Right ventricle myocardium superior (tissue), 1 donor: Measurements from ENCODE around the gene ZDHHC9. TPM values are rescaled to one million over a fixed set of nuclear protein-coding genes. Genes with fewer than 3 reads are reported as not detected.

ENCODE experiments used
- ATAC-seq: fragments of 200-7000 bp; cut with Tn5 transposase; one replicate; pipeline ENCODE4 v1.9.1; 2020; ENCODE audit warnings: mild to moderate bottlenecking; ENCODE audit not compliant: poor library complexity
- DNase-seq: peaks from one replicate; pipeline ENCODE4 v3.0.0-alpha.2; 2020
- intact Hi-C: fragments of 100-400 bp; cut with DNase I; formaldehyde crosslinking; loops from one replicate; pipeline ENCODE4 v1.11.2; 2022
- total RNA-seq: library from RNA; stranded (reverse); fragmentation: NEBNext Ultra II Directional; extraction: Animal tissue kit (Norgen Biotek cat#: 25700); gene quantifications from one replicate; pipeline ENCODE4 v1.2.1, GENCODE V29; 2021
- donor health status: DM: no; HTN: yes; CAD: no; lungs with severe emphysema.

ZDHHC9 gene
- total RNA-seq, 1 donor from 2014 or later: 17.3 TPM

DNA sequence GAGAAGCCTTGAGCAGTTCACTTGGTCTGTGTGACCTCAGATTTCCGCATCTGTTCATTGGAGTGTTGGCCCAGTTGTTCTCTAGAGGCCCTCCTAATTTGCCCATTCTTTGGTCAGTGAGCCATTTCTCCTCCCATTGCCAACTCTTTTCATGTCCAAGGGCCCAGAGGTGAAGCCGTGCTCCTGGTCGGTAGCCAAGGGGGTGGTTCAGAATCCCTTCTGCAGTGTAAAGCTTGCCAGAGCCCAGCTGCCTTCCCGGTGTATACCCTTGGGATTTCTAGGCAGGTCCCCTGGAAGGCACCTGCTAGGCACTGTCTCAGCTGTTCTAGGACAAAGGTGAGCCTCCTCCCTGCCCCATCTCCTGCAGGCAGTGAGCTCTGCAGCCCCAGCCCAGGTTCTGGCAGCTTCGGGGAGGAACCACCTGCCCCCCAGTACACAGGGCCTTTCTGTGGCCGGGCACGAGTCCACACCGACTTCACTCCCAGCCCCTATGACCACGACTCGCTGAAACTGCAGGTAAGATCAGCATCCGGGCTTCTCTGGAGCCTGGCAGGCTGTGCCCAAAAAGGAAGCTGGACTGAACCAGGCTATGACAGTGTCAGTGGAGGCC lies 51.6 kb downstream of the ZDHHC9 start:
- ATAC-seq (no peak), DNase-seq (no peak)
- intact Hi-C loops: no loop called here

DNA sequence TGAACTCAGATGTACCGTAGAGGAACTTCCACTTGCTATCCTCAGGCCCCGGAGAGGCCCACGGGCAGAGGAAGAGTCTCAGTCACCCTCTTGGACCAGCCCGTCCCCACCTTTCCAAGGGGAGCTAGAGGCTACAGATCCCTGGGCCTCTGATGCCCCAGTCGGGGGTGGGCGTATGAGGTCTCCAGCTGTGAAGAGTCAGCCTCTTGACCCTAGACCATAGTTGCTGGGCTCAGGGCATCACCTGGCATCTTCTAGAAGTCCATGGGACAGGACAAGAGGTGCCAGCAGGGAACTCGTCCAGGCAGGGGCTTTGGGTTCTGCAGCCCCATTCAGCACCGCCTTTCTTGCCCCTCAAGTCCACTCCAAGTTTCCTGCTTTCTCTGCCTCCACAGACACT lies 52.4 kb downstream of the ZDHHC9 start:
- intact Hi-C loops: no loop called here
- DNase-seq: no peak
- ATAC-seq: no peak

DNA sequence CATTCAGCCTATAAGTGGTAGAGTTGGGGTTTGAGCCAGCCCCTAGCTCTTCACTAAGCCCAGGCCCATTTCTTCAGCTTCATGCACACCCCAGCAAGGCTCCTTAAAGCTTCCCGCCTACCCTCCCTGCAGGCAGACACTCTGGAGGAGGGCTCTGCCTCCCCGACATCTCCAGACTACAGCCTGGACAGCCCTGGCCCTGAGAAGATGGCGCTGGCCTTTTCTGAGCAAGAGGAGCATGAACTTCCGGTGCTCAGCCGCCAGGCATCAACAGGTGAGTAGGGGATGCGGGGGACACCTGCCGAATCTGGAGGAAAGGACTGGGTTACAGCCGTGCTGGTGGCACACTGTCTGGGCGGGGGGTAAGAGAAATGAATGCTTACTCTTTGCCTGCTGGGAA lies 52.9 kb downstream of the ZDHHC9 start:
- intact Hi-C loops: no loop called here
- DNase-seq (no peak), ATAC-seq (no peak)

DNA sequence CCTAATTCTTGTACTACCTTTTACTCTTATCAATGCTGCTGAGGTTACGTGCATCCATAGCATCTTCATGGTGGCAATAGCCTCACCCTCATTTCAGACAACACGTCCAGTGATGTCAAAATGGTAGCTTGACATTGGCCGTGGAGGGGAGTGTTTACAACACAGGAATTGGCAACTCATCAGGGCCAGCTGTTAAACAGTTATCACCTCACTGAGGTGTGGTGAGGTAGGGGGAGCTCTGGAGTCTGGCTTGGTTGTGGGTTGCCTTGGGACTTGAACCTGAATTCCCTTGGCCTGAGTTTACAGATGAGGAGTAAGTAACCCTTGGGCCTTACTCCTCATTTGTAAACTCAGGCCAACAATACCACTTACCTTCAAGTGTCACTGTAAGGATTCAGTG lies 53.5 kb downstream of the ZDHHC9 start:
- ATAC-seq (no peak), DNase-seq (no peak)
- intact Hi-C loops: no loop called here

DNA sequence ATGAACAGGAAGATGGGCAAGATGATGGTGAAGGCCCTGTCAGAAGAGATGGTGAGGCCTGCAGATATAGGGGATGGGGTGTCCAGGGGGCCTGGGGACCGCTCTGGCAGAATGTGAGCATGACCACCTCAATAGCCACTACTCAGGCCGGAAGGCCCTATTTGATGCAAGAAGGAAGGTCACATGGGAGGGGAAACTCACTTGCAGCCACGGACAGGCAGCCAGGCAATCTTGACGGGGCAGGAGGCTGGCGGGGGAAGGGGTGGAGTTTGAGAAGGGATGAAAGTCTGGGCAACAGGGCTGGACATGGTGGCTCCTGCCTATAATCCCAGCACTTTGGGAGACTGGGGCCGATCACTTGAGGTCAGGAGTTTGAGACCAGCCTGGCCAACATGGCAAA lies 55.2 kb downstream of the ZDHHC9 start:
- intact Hi-C loops: no loop called here
- no peak for ATAC-seq
- DNase-seq: no peak

DNA sequence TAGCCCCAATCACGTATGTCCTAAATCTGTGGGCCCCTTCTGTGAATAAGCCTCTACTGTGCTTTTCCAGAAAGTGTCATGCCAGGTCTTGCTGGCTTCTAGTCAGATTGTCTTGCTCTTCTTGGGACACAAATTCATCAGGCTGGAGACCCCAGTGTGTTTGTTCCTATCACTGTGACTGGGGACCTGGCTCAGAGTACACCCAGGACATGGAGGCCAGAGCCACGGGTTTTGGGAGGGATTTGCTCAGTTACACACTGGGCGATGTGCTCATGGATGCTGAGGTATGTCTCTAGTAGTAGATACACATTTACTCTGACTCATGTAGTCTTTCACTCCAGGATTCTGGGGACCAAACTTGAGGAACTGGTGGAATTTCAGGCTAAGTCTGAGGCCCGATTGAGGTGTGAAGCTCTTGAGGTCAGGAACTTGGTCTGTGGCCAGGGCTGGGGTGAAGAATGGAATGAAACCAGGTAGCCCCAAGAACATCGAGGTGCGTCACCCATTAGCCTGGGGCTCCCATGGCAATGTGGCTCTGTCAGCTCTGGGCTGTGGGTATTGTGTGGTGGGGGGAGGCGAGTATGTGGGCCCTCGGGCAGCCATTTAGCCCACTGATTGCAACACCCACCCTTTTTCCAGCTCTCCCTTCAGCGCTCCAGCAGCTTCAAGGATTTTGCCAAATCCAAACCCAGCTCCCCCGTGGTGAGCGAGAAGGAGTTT lies 56.2 kb downstream of the ZDHHC9 start:
- intact Hi-C loops: no loop called here
- no peak for DNase-seq
- no peak for ATAC-seq

DNA sequence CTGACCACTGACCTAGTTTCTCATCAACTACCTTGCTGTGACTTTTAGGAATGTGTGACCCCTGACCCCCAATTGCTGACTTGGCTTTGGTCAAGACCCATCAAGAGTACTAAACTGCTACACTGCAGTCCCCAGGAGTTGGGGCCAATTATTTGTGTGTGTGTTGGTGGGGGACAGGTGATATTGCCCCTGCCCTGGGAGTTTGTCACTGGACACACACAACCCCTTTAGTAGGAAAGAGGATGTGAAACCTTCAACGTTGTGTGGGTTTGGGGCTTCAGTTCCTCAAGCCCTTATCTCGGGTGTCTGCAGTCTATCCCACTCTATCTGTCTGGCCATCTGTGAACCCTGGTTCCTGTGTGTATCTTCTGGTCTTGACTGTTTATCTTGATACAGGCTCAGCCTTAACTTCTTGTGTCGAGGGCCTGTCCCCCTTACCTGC lies 57.5 kb downstream of the ZDHHC9 start:
- no peak for DNase-seq
- ATAC-seq: no peak
- intact Hi-C loops: no loop called here

DNA sequence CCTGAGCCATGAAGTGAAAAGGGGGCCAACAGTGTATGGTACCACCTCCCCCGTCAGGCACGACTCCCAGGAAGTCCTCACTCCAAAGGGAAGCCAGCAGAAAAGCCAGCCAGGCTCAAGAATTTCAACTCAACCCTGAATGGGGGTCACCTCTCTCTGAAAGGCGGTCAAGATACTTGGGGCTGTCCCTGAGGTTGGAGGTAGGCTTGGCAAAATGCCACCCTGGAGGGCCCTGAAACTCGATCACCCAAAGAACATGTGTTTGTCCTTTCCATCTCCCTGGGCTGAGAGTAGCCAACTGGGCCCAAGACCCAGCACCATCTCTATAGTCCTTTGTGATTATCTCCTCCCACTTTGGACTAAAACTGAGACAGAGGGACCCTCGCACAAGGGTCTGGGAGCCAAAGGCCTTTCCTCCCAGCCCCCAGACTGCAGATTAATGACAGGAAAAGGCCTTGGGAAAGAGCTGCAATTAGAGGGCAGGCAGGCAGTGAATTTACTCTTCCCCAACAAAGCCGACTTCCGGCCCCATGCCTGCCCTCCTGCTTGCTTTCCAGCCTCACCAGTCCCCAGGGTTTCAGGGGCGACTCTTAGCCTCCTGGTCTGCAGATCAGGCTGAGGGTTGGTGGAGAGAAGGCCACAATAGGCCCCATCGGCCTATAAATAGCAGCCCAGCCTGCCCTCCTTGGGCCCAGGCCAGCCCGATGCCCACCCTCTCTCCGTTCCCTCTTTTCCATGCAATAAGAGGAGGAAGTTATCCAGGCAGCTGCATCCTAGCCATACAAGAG lies 58.3 kb downstream of the ZDHHC9 start:
- DNase-seq: no peak
- ATAC-seq: no peak
- intact Hi-C loops: no loop called here

DNA sequence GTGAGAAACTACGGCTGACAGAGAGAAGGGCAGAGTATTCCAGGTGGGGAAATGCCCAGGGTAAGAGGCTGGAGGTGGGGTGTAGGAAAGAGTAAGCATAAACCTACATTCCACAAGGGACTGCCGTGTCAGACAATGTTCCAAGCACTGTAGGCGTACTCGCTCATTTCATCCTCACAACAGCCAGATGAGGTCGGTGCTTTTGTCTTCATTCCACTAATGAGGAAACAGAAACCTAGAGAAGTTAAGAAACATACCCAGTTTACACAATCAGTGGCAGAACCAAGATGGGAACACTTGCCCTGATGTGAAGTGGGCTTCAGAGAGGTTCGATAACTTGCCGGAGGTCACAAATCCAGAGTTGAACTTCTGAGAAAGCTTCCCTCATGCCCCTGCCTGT lies 59.3 kb downstream of the ZDHHC9 start:
- DNase-seq (no peak), ATAC-seq (no peak)
- intact Hi-C loops: no loop called here

DNA sequence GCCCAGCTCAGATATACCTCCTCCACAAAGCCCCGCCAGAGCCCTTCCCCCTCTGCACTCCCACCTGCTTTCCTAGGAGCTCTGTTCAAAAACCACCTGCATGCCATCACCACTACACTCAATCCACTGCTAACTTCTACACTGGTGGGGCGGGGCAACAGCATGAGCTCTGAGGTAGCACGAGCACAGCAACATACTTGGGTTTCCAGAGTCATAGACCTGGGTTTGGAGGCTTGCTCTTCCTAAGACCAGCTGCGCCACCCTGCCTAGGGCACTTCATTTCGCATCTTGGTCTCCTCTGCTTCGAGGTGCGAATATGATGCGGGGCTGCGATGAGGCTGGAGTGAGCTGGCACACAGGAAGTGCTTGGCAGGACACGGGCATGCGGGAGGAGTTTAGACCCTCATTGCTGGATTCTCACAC lies 60.4 kb downstream of the ZDHHC9 start:
- intact Hi-C loops: no loop called here
- DNase-seq (no peak), ATAC-seq (no peak)

DNA sequence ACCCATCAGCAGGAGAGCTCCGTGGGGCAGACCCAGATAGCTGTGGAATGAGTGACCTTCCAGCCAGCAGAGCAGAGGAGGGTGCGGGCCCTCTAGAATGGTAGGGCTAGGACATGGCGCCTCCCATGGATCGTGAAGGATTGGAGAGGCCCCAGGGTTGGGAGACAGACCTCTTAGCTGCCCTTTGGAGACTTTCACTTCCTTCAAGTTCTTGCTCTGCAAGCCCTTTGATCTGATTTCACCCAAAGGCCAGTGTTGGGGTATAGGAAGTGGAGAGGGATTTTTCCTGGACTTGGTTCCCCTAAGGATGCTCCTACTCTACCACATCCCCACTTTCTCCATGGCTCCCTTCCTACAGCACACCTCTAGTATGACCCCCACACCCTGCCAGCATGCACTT lies 61.0 kb downstream of the ZDHHC9 start:
- ATAC-seq: no peak
- intact Hi-C loops: no loop called here
- DNase-seq: no peak

DNA sequence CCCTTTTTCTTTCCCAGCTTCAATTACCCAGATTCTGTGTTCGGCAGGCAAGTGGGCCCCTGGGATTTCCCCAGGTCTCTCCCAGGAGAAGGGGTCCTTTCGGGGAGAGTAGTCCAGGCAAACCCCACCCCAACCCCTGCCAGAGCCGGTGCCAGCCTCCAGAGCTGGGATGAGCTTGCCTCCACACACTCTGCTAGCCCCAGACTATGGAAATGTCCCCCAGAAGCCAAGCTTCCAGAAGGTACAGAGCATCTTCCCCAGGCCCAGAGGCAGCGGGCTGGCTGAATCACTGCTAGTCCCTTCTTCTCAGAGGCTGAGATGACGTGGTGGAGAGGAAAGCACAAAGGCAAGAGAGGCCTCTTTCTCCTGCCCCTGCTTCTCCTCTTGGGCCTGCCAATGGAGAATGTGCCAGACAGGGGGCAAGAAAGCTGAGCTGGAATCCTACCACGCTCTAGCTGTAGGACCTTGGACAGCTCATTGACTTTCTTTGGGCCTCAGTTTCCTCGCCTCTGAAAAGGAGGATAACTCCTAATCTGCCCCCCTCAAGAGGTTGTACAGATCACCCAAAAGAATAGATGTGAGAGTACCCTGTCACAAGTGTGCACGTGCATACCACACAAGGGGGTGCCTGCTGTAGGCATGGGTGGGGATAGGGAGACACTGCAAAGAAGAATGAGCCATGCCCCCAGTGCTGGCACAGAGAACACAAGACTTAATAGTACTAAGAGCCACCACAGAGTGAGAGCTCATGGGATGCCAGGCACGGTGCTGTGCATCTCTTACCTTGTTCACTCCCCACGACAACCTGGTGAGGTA lies 61.8 kb downstream of the ZDHHC9 start:
- intact Hi-C loops: no loop called here
- no peak for DNase-seq
- no peak for ATAC-seq

DNA sequence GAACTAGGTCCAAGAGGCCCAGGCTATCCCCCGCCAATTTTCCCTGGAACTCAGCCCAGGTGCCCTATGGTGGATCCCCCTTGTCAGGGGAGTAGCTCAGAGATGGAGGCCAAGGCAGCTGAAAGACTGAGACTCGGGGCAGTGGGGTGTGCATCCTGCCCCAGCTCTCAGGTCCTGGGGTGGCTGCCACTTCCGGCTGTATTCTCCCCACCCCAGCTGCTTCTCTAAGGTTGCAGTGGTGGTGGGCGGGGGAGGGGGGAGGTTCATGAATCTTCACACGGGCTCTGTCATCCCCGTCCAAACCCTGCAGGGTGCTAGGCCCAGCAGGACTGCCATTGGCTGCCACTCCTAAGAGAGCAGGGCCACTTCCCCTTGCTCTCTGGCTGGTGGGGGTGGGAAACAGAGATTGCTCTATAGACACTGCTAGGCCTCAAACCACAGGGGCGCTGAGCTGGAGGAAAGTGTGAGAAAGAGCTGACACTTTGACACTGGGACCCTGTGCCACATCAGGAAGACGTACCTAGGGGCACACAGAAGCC lies 62.5 kb downstream of the ZDHHC9 start:
- intact Hi-C loops: no loop called here
- peak; percentile 58 for DNase-seq
- ATAC-seq: peak; percentile 24

DNA sequence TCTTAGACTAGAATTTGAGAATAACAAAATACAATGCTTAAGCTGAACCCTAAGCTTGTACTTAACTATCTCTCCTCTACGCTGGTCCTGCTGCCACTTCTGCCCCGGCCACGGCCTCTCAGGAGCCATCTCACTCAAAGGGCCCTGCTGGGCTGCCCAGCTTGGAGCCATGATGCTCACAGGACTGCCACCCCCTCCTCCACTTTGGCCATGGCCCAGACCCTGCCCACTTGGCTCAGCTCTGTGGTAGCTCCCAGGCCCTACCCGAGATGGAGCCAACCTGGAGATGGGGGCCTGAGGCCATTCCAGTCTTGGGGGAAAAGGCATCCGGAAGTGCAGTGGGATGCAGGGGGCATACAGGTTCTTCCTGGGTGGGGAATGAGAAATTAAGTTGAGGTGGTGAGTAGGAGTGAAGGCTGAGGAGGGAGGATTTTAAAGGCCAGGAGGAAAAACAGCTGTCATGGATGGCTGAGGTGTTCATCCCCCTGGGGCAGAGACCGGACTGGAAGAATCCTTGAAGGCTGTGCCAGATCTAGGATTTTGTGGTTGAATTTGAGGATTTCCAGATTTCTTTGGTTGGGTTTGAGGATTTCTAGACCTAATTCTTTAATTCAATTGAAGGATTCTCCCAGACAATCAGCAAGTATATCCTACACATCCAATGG lies 63.1 kb downstream of the ZDHHC9 start:
- intact Hi-C loops: no loop called here
- DNase-seq (no peak), ATAC-seq (no peak)

DNA sequence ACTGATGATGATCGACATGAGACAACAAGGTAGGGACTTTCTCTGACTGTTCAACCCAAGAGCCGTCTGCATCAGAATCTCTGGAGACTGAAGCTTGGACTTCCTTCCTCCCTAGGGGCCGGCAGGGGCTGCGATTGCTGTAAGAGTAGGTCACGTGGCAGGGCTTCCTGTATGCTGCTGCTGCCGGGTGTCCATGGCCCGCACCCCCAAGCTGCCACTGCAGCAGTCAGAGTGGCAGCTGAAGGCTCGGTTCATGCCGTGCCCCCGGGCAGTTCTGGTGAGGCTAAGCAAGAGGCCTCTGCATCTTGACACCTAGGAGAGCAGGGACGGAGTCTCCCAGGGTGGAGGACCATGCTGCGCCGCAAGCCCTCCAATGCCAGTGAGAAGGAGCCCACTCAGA lies 63.9 kb downstream of the ZDHHC9 start, which contains the start of gene SASH3:
Gene SASH3, plus strand, starts transcription at position 203 of the 400 bp plus-strand sequence. Its CDS starts 149 bp downstream, at position 352.
- intact Hi-C loops: no loop called here
- ATAC-seq: peak; percentile 70
- peak; percentile 76 for DNase-seq

DNA sequence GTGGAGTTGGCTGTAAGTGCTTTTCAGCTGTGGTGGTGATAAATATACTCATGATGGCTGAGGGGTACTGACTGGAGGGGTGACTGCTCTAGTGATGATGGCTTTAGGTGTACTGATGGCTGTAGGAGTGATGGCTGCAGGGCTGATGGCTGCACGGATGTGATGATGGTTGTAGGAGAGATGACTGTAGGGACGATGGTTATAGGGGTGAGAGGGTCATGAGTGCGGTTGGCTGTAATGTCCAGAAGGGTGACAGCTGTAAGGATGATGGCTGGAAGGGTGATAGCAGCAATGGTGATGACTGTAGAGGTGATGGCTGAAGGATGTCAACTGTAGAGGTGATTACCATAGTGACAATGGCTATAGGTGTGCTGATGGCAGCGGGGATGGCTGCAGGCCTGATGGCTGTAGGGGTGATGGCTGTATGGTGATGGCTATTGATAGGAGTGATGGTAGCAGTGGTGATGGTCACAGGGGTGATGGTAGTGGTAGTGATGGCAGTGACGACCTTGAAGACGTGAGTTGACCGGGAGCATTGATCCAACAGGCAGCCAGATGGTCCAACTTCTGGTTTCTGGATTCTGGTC lies 64.5 kb downstream of the ZDHHC9 start:
- ATAC-seq (no peak), DNase-seq (no peak)
- intact Hi-C loops: no loop called here

DNA sequence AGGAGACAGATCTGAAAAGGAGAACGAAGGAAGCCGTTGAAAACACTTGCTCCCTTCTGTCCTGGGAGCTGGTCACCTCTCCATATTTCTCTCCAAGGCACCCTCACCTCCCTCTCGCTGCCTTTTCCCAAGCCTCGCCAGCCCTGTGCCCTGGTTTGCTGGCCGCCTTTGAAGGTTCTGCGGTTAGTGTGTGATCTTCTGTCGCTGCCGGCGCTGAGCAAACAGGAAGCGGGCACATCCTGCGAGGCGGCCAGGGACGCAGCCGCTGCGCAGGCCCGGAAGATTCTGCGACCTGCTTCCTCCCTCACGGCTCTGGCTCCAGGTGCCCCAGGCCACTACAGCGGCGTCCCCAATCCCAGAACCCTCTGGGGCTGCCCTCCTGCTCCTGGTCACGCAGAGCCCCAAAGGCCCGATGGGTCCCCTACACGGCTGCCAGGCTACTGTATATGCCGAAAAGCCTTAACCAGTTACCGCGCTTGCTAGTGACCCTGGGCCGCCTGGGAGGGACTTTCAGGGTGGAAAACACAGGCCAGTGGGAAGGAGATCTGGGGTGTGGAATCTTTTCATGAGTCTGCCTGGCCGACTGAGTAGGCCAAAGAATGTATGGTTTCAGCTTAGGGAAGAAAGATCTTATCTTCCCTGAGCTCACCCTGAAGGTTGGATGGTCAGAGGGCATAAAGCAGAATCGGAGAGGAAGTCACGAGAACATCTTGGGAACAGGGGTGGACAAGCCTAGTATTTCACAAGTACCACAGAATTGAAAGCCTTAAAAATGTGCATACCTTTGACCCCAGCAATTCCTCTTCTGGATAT lies 66.3 kb downstream of the ZDHHC9 start:
- DNase-seq: peak; percentile 74
- intact Hi-C loops: no loop called here
- peak; percentile 68 for ATAC-seq
